DMS 273 (cell line): Measurements from ENCODE around the gene MTMR6.

Experiments used
- DNase-seq: peaks from one replicate; lab custom pipeline; 2025; ENCODE audit not compliant: unreplicated experiment; lab: John Stamatoyannopoulos, UW

MTMR6 gene

DNA sequence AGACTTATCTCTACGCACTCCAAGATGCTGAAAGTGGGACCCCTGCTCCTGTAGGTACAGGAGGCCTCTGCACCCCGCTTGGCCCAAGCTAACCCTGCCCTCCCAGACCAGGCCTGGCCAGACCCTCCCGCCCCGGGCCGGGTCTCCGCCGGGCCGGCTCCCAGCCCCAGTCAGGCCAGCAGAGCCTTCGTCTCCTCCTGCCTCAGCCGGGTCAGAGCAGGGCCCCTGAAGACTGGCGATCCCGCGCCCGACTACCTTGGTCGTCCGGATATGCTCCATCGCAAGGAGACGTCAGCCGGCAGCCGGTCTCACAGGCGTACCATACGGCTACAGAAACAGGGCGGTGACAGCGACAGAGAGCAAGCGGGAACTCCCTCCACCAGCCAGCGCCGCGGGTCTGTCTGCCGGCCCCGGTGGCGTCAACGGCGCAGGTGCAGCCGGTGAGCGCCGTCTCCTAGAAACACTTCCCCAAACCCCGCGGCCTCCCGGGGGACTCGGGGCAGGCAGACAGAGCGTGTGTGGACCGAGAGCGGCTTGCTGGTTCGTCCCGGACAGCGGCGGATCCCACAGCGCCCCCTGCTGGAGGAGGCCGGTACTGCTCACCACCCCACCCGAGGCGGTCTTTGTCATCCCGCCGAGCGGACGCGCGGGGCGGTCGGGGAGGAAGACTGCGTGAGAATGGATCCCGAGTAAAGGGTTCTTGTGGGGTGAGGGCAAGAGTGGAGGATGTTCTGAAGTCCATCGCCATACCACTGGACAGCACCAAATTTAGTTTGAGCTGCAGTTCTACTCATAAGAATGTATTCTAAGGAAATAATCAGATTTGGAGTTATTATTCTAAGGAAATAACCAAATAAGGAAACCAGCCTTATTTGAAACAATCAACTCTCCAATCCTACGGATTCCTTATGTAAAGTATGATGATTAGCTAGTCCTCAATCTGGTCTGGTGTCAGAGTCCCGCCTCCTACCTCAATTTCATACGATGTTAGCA, at the start of gene MTMR6:
TSS of gene MTMR6 (minus strand) at position 520 of the 993 bp plus-strand sequence. CDS start at position 279, 241 bp downstream.
- DNase-seq = peak; percentile 95

- DNase-seq = no peak
These were observed 48.6 kb upstream of the MTMR6 start for GRCh38 chr13:25335856-25336255.

DNA sequence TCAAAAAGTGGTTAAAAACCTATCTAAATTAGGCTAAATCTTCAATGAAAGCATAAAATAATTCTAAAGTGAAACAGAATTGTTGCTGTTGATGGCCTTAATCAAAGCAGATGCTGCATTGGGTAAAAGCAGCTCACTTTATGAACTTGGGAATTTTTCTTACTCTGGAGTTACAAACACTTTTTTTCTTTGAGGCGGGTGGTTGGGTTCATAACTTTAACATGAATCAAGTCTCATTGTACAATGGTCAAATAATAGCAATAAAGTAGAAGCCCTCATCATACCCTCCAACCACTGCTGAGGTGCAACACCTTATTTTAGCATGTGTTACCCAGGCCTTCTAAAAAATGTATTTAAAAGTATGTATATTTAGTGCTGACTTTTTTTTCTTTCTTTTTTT, 43.3 kb upstream of the MTMR6 start:
- no peak for DNase-seq

GRCh38 chr13:25329706-25330105, 42.4 kb upstream of the MTMR6 start:
- no peak for DNase-seq

DNA sequence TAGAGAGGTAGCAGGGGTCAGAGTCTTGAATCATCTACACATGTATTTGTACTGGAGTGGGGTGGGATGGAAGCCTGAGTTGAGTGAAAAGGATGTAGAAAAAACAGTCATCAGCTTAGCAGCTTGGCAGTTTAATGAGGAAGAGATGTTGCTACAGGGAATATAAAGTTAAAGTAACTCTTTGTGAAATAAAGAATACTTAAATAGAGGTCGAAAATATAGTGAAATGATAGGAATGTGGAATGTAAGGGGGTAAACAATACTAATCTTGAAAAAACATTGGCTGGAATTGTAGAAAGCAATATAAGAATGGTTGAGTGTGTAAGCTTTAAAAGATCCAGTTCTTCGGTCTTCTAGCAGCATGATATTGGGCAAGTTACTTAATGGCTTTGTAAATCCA, 36.8 kb upstream of the MTMR6 start:
- DNase-seq = no peak

DNA sequence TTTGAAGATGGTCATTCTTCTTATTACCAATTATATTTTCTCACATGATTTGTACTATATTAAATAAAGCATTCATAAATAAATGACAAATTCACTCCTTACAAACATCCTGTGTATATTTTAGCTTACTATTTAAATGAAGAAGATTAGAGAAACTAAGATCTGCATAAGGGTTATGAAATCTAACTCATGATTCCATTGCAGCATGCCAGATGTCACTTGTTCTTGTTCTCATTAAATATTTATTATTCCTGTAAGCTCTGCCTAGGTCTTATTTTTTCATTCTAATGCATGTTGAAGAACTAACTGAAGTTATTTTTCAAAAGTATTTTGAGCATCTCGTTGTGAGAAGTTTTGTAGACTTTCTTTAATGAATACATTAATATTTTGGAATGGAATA, 32.5 kb upstream of the MTMR6 start:
- peak; percentile 45 for DNase-seq

DNA sequence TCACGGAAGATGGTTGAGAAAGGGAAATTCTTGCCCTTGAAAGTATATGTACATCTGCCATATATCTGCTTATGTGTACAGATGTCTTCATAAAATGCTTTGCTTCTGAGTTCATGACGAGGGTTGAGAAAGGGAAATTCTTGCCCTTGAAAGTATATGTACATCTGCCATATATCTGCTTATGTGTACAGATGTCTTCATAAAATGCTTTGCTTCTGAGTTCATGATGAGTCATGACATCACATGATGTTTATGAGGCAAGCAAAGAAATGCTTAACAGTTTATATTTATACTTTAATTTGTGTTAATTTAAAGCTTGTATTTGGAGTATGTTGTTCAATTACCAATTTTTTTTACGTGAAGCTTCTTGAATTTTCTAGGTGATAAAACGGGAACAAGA, 31.7 kb upstream of the MTMR6 start:
- DNase-seq = peak; percentile 47

- no peak for DNase-seq
These were observed 23.6 kb upstream of the MTMR6 start for GRCh38 chr13:25310891-25311290.

DNA sequence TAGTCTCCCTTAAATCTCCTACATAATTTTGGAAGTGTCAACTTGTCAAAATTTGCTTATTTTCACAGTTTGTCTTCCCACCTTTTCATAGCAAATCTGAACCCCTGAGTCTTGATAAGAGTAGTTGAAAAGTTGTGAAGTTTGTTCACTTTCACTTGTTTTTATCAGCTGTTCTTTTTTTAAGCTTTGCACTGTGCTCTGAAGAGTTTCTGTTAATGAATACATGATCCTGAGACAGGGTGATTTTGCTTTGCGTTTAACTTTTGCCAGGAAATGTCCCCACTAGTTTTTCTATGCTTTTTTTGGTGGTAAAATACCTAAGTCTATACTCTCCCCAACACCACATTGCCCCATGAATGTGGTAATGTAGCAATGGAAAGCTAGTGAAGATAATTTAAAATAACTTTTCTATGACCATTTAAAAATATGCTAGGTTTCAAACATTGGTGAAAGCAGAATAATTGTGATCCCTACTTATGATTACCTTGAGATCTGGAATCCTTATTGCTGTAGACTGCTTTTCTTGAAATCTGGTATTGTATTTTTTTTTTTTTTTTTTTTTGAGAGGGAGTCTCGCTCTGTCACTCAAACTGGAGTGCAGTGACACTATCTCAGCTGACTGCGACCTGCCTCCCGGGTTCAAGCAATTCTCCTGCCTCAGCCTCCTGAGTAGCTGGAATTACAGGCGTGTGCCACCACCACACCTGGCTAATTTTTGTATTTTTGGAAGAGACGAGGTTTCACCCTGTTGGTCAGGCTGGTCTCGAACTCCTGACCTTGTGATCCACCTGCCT, 19.6 kb upstream of the MTMR6 start:
- no peak for DNase-seq

DNA sequence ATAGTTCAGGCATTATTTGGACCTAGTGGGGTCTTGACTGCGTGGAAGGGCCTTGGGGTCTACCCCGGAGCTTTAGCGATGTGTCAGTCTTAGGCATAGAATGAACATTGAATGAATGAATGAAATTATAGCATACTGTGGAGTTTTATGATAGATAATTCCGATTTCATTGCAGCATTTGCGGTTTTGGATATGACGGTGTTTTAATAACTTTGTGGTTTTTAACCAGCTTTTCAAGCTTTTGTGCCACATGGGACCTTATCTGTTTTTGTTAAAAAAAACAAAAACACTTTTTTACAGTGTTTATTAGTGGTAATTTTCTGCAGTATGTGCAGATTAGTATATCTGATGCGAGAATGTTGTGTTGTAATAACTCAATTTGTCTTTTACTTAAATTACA, 14.8 kb upstream of the MTMR6 start:
- no peak for DNase-seq

DNA sequence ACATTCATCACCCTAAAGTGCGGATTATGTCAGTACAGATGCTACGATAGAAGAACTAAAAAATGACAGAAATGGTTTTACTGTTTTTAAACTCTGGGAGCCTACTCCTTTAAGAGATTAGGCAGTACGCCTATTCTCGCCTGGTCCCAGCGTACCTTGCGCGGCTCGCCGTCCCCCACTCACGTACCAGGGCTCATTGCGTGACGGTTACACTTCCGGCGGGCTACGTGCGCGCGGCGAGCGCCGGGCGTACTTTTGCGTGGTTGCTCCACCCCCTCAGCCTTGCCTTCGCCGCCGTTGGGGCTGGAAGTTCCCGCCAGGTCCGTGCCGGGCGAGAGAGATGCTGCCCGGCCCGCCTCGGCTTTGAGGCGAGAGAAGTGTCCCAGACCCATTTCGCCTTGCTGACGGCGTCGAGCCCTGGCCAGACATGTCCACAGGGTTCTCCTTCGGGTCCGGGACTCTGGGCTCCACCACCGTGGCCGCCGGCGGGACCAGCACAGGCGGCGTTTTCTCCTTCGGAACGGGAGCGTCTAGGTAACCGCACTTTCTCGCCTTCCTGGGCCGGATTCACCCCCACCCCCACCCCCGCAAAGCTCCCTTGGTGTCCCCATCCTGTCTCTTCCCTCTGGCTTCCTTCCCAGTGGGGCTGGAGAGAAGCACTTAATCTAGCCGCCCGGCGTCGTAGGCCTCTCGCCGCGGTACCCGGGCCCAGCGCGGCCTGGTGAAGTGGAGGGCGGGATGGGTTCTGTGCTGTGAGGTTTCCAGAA, 14.2 kb upstream of the MTMR6 start, which contains the start of gene NUP58:
TSS of gene NUP58 (plus strand) at position 279 of the 767 bp plus-strand sequence. CDS start at position 428, 149 bp downstream.
- DNase-seq = peak; percentile 98

GRCh38 chr13:25300861-25301346, 13.6 kb upstream of the MTMR6 start:
- DNase-seq = no peak

GRCh38 chr13:25295701-25296100, 8.4 kb upstream of the MTMR6 start:
- peak; percentile 6 for DNase-seq

- no peak for DNase-seq
These were observed 7.9 kb upstream of the MTMR6 start for GRCh38 chr13:25295228-25295627.

DNA sequence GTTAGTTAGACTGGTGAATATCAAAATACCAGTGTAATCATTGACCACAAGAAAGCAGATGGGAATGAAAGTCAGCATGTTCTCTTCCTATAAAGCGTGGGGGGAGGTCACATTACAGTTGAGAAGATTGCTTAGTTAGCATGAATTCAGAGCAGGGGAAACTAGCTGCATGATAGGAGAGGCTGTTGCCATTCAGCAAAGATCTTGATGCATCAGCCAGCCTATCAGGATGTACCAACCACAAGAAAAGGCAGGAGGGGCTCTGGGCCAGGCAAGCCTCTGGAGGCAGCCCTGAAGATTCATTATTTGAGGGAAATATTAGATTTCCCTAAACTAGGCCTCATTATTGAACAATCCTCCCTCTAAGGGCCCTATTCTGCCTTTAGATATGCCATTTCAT, 5.0 kb upstream of the MTMR6 start:
- peak; percentile 96 for DNase-seq

GRCh38 chr13:25291691-25292090, 4.4 kb upstream of the MTMR6 start:
- DNase-seq = peak; percentile 86

DNA sequence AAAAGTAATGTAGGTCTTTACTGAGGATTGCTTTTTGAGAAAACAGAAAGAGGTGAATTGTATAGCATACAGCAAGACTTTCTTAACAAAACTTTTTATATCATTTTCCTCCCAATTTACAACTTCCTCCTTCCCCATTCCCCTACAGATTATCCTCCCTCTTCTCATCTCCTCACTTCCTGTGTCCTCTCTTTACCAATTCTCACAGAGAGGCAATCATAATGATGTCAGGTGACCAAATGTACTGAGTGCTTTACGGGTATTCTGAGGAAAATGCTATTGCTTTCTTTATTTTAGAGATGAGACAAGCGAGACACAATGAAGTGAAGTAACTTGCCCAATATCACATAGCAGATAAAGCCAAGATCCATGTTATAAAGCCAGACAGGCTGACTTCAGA, 1.7 kb upstream of the MTMR6 start:
- DNase-seq = no peak

- peak; percentile 58 for DNase-seq
These were observed 850 bp downstream of the MTMR6 start for GRCh38 chr13:25286308-25286968.

GRCh38 chr13:25281935-25282332, 5.4 kb downstream of the MTMR6 start:
- no peak for DNase-seq

DNA sequence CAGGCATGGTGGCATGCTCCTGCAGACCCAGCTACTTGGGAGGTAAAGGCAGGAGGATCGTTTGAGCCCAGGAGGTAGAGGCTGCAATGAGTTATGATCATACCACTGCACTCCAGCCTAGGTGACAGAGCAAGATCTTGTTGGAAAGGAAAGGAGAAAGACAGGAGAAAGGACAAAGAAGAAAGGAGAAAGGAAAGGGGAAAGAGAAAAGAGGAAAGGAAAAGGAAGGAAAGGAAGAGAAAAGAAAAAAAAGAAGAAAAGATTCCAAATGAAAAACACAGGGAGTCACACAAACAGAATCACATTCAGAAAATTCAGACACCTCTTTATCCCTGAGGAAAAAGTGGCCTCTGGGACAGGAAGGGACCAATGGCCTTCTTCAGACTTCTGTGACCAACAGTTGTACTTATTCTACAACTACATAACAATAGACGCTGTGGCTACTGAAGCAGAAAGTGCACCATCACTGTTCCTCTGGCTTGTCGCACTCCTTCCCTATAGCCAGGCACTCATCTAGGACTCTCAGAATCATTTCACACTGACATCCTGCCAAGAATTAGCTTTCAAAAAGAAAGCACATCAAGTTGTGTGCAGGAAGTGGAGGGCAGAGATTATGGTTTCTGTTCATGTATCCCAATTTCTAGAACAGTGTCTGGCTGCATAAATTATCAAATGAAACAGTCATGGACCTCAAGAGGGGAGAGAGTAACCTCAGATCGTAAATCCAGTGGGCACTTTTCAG, 5.9 kb downstream of the MTMR6 start:
- DNase-seq = no peak
